Measurements from ENCODE around the gene SLIT1.

The SLIT1 gene

GRCh38 chr10:97109547-97109946 is 76.2 kb downstream of the SLIT1 start:
- no peak for DNase-seq (ENCODE audit: low read depth)
- TF ChIP-seq, protein P1, sequence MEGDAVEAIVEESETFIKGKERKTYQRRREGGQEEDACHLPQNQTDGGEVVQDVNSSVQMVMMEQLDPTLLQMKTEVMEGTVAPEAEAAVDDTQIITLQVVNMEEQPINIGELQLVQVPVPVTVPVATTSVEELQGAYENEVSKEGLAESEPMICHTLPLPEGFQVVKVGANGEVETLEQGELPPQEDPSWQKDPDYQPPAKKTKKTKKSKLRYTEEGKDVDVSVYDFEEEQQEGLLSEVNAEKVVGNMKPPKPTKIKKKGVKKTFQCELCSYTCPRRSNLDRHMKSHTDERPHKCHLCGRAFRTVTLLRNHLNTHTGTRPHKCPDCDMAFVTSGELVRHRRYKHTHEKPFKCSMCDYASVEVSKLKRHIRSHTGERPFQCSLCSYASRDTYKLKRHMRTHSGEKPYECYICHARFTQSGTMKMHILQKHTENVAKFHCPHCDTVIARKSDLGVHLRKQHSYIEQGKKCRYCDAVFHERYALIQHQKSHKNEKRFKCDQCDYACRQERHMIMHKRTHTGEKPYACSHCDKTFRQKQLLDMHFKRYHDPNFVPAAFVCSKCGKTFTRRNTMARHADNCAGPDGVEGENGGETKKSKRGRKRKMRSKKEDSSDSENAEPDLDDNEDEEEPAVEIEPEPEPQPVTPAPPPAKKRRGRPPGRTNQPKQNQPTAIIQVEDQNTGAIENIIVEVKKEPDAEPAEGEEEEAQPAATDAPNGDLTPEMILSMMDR (IDR thresholded peaks at IDR 0.05; ENCODE audit: control insufficient read depth, insufficient read depth, low read depth, low read length, missing control alignments), result no peak
- H3K4me3 ChIP-seq (ENCODE audit: control insufficient read depth, low read depth, low read length), result no peak overlapping the region

GRCh38 chr10:97107551-97107950 is 78.2 kb downstream of the SLIT1 start:
- no peak overlapping the region for H3K4me3 ChIP-seq (ENCODE audit: control insufficient read depth, low read depth, low read length)
- TF ChIP-seq, protein P1 (IDR thresholded peaks at IDR 0.05; ENCODE audit: control insufficient read depth, insufficient read depth, low read depth, low read length, missing control alignments), result no peak
- no peak for DNase-seq (ENCODE audit: low read depth)

DNA sequence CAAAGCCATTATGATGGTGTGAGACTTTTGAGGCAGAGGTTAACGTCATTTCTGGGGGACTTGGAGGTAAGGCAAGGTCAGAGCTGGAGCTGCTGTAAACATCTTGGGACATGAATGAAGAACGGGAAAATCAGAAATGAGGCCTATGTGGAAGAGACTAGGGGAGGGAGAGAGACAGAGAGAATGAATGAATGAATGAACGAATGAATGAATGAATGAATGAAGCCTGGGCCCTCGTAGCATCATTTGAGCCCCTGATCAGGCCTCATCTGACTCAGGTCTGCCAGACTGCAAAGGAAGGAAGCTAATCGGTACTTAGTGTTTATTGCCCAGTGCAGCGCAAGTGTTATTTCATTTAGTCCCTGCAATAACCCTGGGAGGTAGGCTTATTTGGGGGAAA is 79.6 kb downstream of the SLIT1 start:
- TF ChIP-seq, protein P1 (IDR thresholded peaks at IDR 0.05; ENCODE audit: control insufficient read depth, insufficient read depth, low read depth, low read length, missing control alignments), result no peak
- no peak overlapping the region for H3K4me3 ChIP-seq (ENCODE audit: control insufficient read depth, low read depth, low read length)
- no peak for DNase-seq (ENCODE audit: low read depth)

- H3K4me3 ChIP-seq (ENCODE audit: control insufficient read depth, low read depth, low read length), result no peak overlapping the region
- TF ChIP-seq, protein P1 (IDR thresholded peaks at IDR 0.05; ENCODE audit: control insufficient read depth, insufficient read depth, low read depth, low read length, missing control alignments), result no peak
- no peak for DNase-seq (ENCODE audit: low read depth)
These were observed 80.5 kb downstream of the SLIT1 start for GRCh38 chr10:97105303-97105702.

DNA sequence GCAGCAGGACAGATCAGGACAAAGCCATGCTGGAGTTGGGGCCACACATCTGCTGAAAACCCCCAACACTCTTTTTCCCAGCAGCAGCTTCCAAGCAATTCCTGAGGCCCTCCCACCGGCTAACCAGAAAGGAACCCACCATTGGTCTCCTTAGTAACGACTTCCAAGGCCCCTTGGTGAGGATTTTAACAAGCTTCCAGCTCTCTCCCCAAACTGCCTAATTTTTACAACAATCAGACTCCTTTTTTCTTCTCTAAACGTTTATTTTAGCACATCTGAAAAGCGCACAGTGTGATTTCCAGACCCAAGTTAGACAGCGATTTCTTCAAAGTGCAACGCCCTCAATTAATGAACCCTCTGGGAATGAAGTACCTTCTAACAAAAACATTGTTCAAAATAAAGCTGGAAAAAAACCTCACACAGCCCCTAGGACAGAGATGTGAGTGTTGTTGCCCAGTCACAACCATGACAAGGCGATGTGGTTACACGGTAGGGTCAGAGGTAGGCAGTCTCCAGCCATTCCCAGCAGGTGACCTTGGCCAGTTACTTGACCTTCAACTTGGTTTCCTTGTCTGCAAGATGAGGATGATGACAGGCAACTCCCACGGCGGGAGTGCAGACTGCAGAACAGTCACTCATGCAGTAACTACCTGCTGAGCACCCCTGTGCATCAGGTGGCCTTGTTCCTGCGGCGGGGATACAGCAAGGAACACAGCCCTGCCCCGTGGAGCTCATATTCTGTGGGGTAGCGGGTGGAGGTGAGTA is 82.3 kb downstream of the SLIT1 start:
- no peak overlapping the region for H3K4me3 ChIP-seq (ENCODE audit: control insufficient read depth, low read depth, low read length)
- no peak for DNase-seq (ENCODE audit: low read depth)
- TF ChIP-seq, protein P1 (IDR thresholded peaks at IDR 0.05; ENCODE audit: control insufficient read depth, insufficient read depth, low read depth, low read length, missing control alignments), result no peak

DNA sequence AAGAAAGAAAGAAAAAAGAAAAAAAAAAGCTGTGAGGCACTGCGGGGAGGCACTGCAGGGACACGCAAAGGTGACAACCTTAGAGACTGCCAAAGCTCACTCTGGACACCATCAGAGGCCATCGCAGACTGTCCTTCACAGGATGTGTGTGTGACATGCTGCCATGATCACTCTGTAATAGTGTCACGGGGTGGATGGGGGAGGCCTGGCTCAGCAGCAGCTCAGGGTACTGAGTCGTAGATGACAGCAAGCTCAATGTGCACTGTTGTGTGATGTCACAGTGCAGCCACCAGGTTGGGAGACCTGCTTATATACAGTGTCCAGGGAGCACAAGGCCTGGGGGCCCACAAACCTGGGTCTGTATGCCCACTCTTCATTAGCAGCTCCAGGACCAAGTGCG is 83.3 kb downstream of the SLIT1 start:
- H3K4me3 ChIP-seq (ENCODE audit: control insufficient read depth, low read depth, low read length), result no peak overlapping the region
- TF ChIP-seq, protein P1 (IDR thresholded peaks at IDR 0.05; ENCODE audit: control insufficient read depth, insufficient read depth, low read depth, low read length, missing control alignments), result no peak
- DNase-seq (ENCODE audit: low read depth), result no peak
